A673 (cell line): Measurements from ENCODE around the gene OBSCN. TPM values are rescaled to one million over a fixed set of nuclear protein-coding genes. Genes with fewer than 3 reads are reported as not detected.

ENCODE experiments used
- BruUV-seq: library from RNA; stranded (reverse); fragments of 400-500 nt; replicated peaks from 2 replicates; lab custom pipeline; 2021; lab: Mats Ljungman, UMichigan
- CTCF ChIA-PET: fragments of 300-600 bp; sonication (Branson Sonifier 250); formaldehyde crosslinking; loops from one replicate; lab custom pipeline; 2022; ENCODE audit warnings: antibody characterized with exemption; lab: Charles Lee
- POLR2A ChIA-PET: fragments of 300-600 bp; sonication (Branson Sonifier 250); formaldehyde crosslinking; loops from one replicate; lab custom pipeline; 2022; ENCODE audit warnings: antibody characterized with exemption; ENCODE audit not compliant: low non-redundant PET; lab: Charles Lee
- DNase-seq: peaks from one replicate; pipeline ENCODE4 v3.0.0-alpha.2; 2015; ENCODE audit warnings: low spot score
- H3K27ac ChIP-seq: fragments of 200-600 bp; sonication (generic); 2 replicates; pipeline ENCODE4 v1.5.1; 2016; ENCODE audit warnings: mixed run types, low read depth, mild to moderate bottlenecking, mixed read lengths, antibody characterized with exemption, low read length; ENCODE audit not compliant: poor library complexity, severe bottlenecking
- H3K27me3 ChIP-seq: fragments of 200-600 bp; sonication (generic); replicated peaks from 2 replicates; pipeline ENCODE4 v1.6.1; 2017; ENCODE audit warnings: mixed run types, low read depth, mild to moderate bottlenecking, mixed read lengths, antibody characterized with exemption, low read length; ENCODE audit not compliant: insufficient read depth, poor library complexity
- H3K36me3 ChIP-seq: fragments of 200-600 bp; sonication (generic); 2 replicates; pipeline ENCODE4 v1.6.1; 2016; ENCODE audit warnings: mixed run types, mild to moderate bottlenecking, mixed read lengths, antibody characterized with exemption, low read length; ENCODE audit not compliant: insufficient read depth, poor library complexity, severe bottlenecking
- H3K4me1 ChIP-seq: fragments of 200-600 bp; sonication (generic); 2 replicates; pipeline ENCODE4 v1.6.1; 2017; ENCODE audit warnings: mixed run types, mild to moderate bottlenecking, mixed read lengths, antibody characterized with exemption, low read length; ENCODE audit not compliant: insufficient read depth, poor library complexity, severe bottlenecking
- H3K4me3 ChIP-seq: fragments of 200-600 bp; sonication (generic); 2 replicates; pipeline ENCODE4 v1.5.1; 2016; ENCODE audit warnings: low read depth, mixed run types, mild to moderate bottlenecking, mixed read lengths, low read length; ENCODE audit not compliant: poor library complexity, severe bottlenecking
- H3K9me3 ChIP-seq: fragments of 200-600 bp; sonication (generic); 2 replicates; pipeline ENCODE4 v1.6.1; 2016; ENCODE audit warnings: mixed run types, low read depth, mild to moderate bottlenecking, mixed read lengths, antibody characterized with exemption, low read length; ENCODE audit not compliant: poor library complexity, severe bottlenecking
- CTCF ChIP-seq: fragments of 300-800, 200-600 bp; sonication (generic); conservative IDR thresholded peaks from 2 replicates; pipeline ENCODE4 v1.5.1; 2017; ENCODE audit warnings: low read depth, mild to moderate bottlenecking, antibody characterized with exemption, low read length, moderate library complexity, mixed read lengths
- EZH2 ChIP-seq: fragments of 200-600 bp; sonication (generic); IDR thresholded peaks from 2 replicates; pipeline ENCODE4 v1.6.1; 2017; ENCODE audit warnings: borderline replicate concordance, low read depth, mild to moderate bottlenecking, mixed read lengths, antibody characterized with exemption, low read length; ENCODE audit not compliant: poor library complexity, severe bottlenecking
- intact Hi-C: fragments of 100-400 bp; cut with micrococcal nuclease; formaldehyde crosslinking; loops from one replicate; pipeline ENCODE4 v1.10.0; 2022; ENCODE audit not compliant: unreplicated experiment
- total RNA-seq: library from RNA; stranded (reverse); gene quantifications from 2 replicates; pipeline ENCODE4 v1.2.3, GENCODE V29; 2021

Gene OBSCN
- total RNA-seq, 1 experiment from 2014 or later, result 37.7 TPM

- no peaks in the 10 kb centered on the region for H3K4me1 ChIP-seq
- peaks cover 32% of the 10 kb centered on the region for H3K36me3 ChIP-seq
- H3K4me3 ChIP-seq, result no peak overlapping the region
- POLR2A ChIA-PET, result interaction anchor here (0.6 kb wide), 1 partner anchor 642 kb away, joined by 3 read pairs; no protein-coding TSS in a partner anchor
- TF ChIP-seq EZH2, result no peak
- no peak for TF ChIP-seq CTCF
- BruUV-seq, result no TSS peak
- CTCF ChIA-PET, result no interaction called here
- peaks cover 8% of the 10 kb centered on the region for H3K9me3 ChIP-seq
- H3K27ac ChIP-seq, result no peak overlapping the region
- no peaks in the 10 kb centered on the region for H3K27me3 ChIP-seq
- DNase-seq, result no peak
- intact Hi-C loops, result no loop called here
These were observed 16.6 kb downstream of the OBSCN start for GRCh38 chr1:228224198-228225164.

GRCh38 chr1:228225165-228225710, 17.4 kb downstream of the OBSCN start:
- ChIA-PET CTCF (interaction anchor here (0.6 kb wide), 1 partner anchor 17 kb away, joined by 3 read pairs; no protein-coding TSS in a partner anchor), POLR2A (interaction anchor here (0.6 kb wide), 1 partner anchor 643 kb away, joined by 3 read pairs; no protein-coding TSS in a partner anchor)
- no peak for DNase-seq
- BruUV-seq, result no TSS peak
- no peaks in the 10 kb centered on the region for H3K27me3 ChIP-seq
- peaks cover 27% of the 10 kb centered on the region for H3K36me3 ChIP-seq
- TF ChIP-seq CTCF (no peak), EZH2 (no peak)
- H3K27ac ChIP-seq, result no peak overlapping the region
- no peaks in the 10 kb centered on the region for H3K4me1 ChIP-seq
- intact Hi-C loops, result no loop called here
- H3K9me3 ChIP-seq, result peaks cover 8% of the 10 kb centered on the region
- H3K4me3 ChIP-seq, result no peak overlapping the region

GRCh38 chr1:228225740-228226139, 17.9 kb downstream of the OBSCN start:
- POLR2A ChIA-PET, result no interaction called here
- H3K36me3 ChIP-seq, result peaks cover 25% of the 10 kb centered on the region
- no peak for DNase-seq
- no peaks in the 10 kb centered on the region for H3K4me1 ChIP-seq
- no TSS peak for BruUV-seq
- intact Hi-C loops, result no loop called here
- peaks cover 8% of the 10 kb centered on the region for H3K9me3 ChIP-seq
- no peak overlapping the region for H3K4me3 ChIP-seq
- H3K27ac ChIP-seq, result no peak overlapping the region
- TF ChIP-seq EZH2 (no peak), CTCF (no peak)
- no peaks in the 10 kb centered on the region for H3K27me3 ChIP-seq
- CTCF ChIA-PET, result interaction anchor here (0.6 kb wide), 1 partner anchor 17 kb away, joined by 3 read pairs; no protein-coding TSS in a partner anchor
